Measurements from ENCODE around the gene B3GNT3.

Gene B3GNT3

DNA sequence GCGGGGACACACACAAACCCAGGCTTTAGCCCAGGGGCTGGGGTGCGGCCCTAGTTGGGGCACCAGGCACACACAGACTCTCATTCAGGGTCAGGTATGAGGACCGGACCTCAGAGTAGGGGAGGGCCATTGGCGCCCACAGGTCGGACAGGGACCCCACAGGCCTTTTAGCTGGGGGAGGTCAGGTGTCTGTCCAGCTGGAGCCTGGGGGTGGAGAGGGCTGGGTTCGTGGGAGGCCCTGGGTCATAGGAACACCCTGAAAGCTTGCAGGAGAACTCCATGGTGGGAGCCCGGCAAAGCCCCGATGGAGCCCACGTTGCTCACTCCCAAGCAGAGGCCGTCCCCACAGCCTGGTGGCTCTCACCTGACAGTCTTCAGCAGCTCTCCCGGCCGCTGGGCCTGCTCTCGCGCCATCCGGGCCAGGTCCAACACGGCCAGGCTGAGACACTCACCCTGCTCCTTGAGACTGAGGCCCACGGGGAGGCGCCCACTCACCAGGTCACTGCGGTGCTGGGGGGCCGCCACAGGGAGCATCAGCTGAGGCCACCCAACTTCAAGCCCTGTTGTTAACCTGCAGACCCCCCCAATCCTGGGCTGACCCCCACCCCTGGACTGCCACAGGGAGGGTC, 47.8 kb downstream of the B3GNT3 start:
- TF ChIP-seq, protein P1, sequence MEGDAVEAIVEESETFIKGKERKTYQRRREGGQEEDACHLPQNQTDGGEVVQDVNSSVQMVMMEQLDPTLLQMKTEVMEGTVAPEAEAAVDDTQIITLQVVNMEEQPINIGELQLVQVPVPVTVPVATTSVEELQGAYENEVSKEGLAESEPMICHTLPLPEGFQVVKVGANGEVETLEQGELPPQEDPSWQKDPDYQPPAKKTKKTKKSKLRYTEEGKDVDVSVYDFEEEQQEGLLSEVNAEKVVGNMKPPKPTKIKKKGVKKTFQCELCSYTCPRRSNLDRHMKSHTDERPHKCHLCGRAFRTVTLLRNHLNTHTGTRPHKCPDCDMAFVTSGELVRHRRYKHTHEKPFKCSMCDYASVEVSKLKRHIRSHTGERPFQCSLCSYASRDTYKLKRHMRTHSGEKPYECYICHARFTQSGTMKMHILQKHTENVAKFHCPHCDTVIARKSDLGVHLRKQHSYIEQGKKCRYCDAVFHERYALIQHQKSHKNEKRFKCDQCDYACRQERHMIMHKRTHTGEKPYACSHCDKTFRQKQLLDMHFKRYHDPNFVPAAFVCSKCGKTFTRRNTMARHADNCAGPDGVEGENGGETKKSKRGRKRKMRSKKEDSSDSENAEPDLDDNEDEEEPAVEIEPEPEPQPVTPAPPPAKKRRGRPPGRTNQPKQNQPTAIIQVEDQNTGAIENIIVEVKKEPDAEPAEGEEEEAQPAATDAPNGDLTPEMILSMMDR (IDR thresholded peaks at IDR 0.05; ENCODE audit: insufficient read depth, low read depth, low read length, missing control alignments), result no peak
- H3K4me3 ChIP-seq (ENCODE audit: low read depth, low read length), result no peak overlapping the region
- no peak for DNase-seq (ENCODE audit: low read depth)

DNA sequence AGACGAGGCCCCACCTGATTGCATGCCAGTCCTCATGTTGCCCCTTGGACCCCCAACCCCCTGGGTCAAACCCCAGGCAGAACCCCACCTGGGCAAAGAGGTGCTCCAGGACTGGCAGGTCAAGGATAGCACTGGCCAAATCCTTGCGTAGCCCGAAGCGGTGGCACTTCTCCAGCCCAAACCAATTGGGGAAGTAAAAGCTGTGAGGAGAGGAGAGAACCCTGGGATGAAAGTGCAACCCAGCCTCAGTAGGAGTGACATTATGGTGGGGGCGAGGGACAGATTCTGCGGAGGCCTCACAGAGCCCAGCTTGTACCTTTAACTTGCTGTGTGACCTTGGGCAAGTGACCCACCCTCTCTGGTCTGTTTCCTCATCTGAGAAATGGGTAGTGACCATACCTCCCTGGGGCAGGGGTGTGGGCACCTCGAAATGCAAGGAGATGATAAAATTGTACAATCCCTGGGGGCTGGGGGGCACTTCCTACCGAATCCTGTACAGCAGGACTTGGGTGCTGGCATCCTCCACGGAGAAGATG, 48.4 kb downstream of the B3GNT3 start:
- no peak overlapping the region for H3K4me3 ChIP-seq (ENCODE audit: low read depth, low read length)
- TF ChIP-seq, protein P1 (IDR thresholded peaks at IDR 0.05; ENCODE audit: insufficient read depth, low read depth, low read length, missing control alignments), result no peak
- DNase-seq (ENCODE audit: low read depth), result no peak

DNA sequence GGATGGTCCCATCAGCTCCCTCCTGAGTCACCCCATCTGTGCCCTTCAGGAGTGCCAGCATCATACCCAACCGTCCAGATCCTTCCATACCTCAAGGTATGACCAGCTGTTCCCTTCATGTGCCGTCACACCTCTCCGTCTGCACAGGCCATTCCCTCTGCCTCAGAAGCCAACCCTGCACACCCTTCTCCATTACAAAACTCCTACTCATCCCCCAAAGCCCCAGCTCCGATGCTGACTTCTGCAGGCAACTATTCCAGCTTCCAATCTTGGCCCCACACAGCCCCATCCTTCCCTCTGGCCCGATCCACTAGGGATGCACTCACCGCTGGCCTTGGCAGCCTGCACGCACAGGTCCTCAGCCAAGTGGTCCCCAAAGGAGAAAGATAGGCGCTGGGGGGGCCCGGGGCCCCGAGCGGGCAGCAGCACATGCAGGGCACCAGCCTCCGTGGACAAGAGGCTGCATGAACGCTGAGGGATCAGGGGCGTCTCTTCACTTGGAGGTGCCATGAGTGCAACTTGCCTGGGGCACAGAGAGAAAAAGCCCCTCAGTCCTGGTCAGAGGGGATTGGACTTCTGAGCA, 49.1 kb downstream of the B3GNT3 start:
- TF ChIP-seq, protein P1 (IDR thresholded peaks at IDR 0.05; ENCODE audit: insufficient read depth, low read depth, low read length, missing control alignments), result no peak
- DNase-seq (ENCODE audit: low read depth), result no peak
- H3K4me3 ChIP-seq (ENCODE audit: low read depth, low read length), result no peak overlapping the region

DNA sequence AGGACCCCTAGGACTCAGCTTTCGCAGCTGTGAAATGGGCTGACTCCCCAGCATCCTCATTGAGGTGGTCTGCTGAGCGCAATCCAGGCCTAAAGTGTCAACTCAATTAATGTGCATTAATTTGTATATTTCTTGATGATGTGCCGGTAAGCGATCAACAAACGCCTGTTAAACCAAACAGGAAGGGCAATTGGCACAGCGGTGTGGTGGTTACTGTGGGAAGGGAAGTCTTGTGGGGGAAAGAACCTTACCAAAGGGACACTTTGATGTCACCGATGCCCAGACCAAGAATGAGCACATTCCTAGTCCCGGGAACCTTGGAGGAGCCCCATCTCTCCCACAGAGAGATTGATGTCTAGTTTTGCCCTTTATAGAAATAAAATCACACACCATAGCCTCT, 51.2 kb downstream of the B3GNT3 start:
- TF ChIP-seq, protein P1 (IDR thresholded peaks at IDR 0.05; ENCODE audit: insufficient read depth, low read depth, low read length, missing control alignments), result no peak
- DNase-seq (ENCODE audit: low read depth), result peak; percentile 41
- H3K4me3 ChIP-seq (ENCODE audit: low read depth, low read length), result peak overlapping the region; percentile 72

DNA sequence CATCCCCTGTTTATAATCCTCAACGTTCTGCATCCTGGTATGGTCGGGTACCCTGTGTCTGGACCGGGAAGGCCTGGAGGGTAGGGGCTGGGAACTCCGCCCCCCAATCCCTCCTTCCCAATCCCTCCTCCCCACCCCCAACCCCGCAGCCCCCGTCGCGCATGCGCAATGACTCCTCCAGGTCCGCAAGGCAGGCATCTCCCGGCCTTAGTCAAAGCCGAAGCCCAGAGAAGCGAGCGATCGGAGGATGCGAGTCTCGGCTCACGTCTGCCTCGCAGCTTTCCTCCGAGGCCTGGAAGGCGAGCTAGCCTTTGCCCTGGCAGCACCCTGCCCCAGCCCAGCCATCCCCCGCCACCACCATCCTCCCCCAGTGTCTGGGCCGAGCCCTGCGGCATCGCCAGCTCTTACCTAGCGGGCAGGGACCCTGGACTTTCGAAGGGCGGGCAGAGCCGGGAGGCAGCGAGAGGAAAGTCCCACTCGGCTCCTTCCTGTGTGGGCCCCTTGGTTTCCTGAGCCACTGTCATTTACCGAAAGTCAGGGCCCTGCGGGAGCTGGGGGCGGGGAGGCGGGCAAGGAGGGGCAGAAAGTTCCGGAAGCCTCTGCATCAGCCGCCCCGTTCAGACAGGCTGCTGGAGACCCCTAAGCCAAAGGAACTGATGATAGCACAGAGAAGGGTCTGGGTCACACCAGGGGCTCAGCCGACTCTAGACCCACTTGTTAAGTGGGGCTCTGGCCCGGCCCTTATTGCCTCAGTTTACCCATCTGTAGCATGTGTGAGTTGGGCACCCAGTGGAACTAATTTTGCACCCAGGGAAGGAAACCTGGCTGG, 52.8 kb downstream of the B3GNT3 start, which contains the start of gene JAK3:
Gene JAK3 (minus strand): TSS at position 445 of the 829 bp plus-strand sequence. CDS start 3,565 bp downstream, outside the sequence.
- H3K4me3 ChIP-seq (ENCODE audit: low read depth, low read length), result peak within 1 kb of the TSS; percentile 72
- TF ChIP-seq, protein P1 (IDR thresholded peaks at IDR 0.05; ENCODE audit: insufficient read depth, low read depth, low read length, missing control alignments), result no peak
- DNase-seq (ENCODE audit: low read depth), result peak; percentile 93

DNA sequence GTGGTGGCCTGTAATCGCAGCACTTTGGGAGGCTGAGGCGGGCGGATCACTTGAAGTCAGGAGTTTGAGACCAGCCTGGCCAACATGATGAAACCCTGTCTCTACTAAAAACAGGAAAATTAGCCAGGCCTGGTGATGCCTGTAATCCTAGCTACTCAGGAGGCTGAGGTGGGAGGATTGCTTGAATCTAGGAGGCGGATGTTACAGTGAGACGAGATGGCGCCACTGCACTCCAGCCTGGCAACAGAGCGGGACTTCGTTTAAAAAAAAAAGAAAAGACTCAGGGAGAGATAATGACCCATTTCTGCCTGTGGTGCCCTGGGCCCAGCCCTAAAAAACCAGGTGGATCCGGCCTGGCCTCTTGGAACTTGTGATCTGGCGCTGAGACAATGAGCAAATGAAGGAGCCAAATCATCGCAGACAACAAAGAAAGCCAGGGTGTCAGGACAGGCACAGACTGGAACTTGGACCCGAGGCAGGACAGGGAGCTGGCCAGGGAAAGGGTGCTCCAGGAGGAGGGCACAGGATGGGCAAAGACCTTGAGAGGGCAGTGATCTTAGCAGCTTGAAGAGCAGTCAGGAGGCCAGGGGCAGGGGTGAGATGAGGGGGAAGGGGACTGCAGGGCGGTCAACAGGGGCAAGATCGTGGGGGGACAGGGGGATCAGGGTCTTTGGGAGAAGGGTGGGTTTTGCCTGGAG, 53.8 kb downstream of the B3GNT3 start:
- H3K4me3 ChIP-seq (ENCODE audit: low read depth, low read length), result no peak overlapping the region
- DNase-seq (ENCODE audit: low read depth), result no peak
- TF ChIP-seq, protein P1 (IDR thresholded peaks at IDR 0.05; ENCODE audit: insufficient read depth, low read depth, low read length, missing control alignments), result no peak
